Left ventricle myocardium inferior (tissue), 1 donor: ENCODE measurements around the gene VPS37B. TPM values are rescaled to one million over a fixed set of nuclear protein-coding genes. Genes with fewer than 3 reads are reported as not detected.

ENCODE experiments used
- DNase-seq: peaks from one replicate; pipeline ENCODE4 v3.0.0-alpha.2; 2020
- H3K27ac ChIP-seq: fragments of 200-600 bp; replicated peaks from 2 replicates; pipeline ENCODE4 v1.8.0; 2021
- H3K27me3 ChIP-seq: fragments of 200-600 bp; 2 replicates; pipeline ENCODE4 v1.8.0; 2021; ENCODE audit warnings: low read depth
- H3K36me3 ChIP-seq: fragments of 200-600 bp; 2 replicates; pipeline ENCODE4 v1.8.0; 2021
- H3K4me1 ChIP-seq: fragments of 200-600 bp; 2 replicates; pipeline ENCODE4 v1.8.0; 2021
- H3K4me3 ChIP-seq: fragments of 200-600 bp; 2 replicates; pipeline ENCODE4 v1.8.0; 2021; ENCODE audit warnings: mild to moderate bottlenecking, moderate library complexity
- H3K9me3 ChIP-seq: fragments of 200-600 bp; replicated peaks from 2 replicates; pipeline ENCODE4 v1.8.0; 2021
- intact Hi-C: fragments of 100-400 bp; cut with micrococcal nuclease; formaldehyde crosslinking; loops from one replicate; pipeline ENCODE4 v1.11.0; 2022
- total RNA-seq: library from RNA; stranded (reverse); fragmentation: NEBNext Ultra II Directional; extraction: Animal tissue kit (Norgen Biotek cat#: 25700); gene quantifications from one replicate; pipeline ENCODE4 v1.2.1, GENCODE V29; 2021
- TF ChIP-seq, protein P1 (sequence below): fragments of 200-600 bp; IDR thresholded peaks from 2 replicates; pipeline ENCODE4 v1.8.0; 2021; ENCODE audit warnings: antibody characterized with exemption, mild to moderate bottlenecking, borderline replicate concordance
- donor health status: DM: no; HTN: yes; CAD: no; lungs with severe emphysema.

The VPS37B gene
- total RNA-seq, 1 donor from 2014 or later = 13.3 TPM

- TF ChIP-seq, protein P1, sequence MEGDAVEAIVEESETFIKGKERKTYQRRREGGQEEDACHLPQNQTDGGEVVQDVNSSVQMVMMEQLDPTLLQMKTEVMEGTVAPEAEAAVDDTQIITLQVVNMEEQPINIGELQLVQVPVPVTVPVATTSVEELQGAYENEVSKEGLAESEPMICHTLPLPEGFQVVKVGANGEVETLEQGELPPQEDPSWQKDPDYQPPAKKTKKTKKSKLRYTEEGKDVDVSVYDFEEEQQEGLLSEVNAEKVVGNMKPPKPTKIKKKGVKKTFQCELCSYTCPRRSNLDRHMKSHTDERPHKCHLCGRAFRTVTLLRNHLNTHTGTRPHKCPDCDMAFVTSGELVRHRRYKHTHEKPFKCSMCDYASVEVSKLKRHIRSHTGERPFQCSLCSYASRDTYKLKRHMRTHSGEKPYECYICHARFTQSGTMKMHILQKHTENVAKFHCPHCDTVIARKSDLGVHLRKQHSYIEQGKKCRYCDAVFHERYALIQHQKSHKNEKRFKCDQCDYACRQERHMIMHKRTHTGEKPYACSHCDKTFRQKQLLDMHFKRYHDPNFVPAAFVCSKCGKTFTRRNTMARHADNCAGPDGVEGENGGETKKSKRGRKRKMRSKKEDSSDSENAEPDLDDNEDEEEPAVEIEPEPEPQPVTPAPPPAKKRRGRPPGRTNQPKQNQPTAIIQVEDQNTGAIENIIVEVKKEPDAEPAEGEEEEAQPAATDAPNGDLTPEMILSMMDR = no peak
- intact Hi-C loops = no loop called here
- H3K9me3 ChIP-seq = no peaks in the 10 kb centered on the region
- H3K27ac ChIP-seq = no peak overlapping the region
- peaks cover 41% of the 10 kb centered on the region for H3K4me1 ChIP-seq
- DNase-seq = no peak
- no peaks in the 10 kb centered on the region for H3K27me3 ChIP-seq
- no peak overlapping the region for H3K4me3 ChIP-seq
- H3K36me3 ChIP-seq = peaks cover 13% of the 10 kb centered on the region
Observed at GRCh38 chr12:122858591-122859302, 37.2 kb downstream of the VPS37B start.

DNA sequence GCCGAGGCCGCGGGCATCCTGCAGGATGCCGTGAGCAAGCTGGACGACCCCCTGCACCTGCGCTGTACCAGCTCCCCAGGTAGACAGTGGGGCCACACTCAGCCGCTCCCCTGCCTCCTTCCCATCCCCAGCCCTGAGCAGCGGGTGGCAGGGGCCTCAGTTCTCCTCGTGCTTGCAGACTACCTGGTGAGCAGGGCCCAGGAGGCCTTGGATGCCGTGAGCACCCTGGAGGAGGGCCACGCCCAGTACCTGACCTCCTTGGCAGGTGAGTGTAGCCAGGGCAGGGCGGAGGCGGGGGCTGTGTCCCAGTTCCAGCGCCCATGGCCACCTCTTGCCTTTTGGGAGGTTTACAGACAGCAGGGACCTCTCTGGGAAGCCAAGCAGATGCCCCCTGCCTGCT lies 37.8 kb downstream of the VPS37B start:
- Histone ChIP-seq H3K27me3 (no peaks in the 10 kb centered on the region), H3K4me1 (peaks cover 40% of the 10 kb centered on the region), H3K4me3 (no peak overlapping the region), H3K27ac (no peak overlapping the region), H3K36me3 (peaks cover 13% of the 10 kb centered on the region), H3K9me3 (no peaks in the 10 kb centered on the region)
- DNase-seq = no peak
- TF ChIP-seq, protein P1 = no peak
- intact Hi-C loops = no loop called here

DNA sequence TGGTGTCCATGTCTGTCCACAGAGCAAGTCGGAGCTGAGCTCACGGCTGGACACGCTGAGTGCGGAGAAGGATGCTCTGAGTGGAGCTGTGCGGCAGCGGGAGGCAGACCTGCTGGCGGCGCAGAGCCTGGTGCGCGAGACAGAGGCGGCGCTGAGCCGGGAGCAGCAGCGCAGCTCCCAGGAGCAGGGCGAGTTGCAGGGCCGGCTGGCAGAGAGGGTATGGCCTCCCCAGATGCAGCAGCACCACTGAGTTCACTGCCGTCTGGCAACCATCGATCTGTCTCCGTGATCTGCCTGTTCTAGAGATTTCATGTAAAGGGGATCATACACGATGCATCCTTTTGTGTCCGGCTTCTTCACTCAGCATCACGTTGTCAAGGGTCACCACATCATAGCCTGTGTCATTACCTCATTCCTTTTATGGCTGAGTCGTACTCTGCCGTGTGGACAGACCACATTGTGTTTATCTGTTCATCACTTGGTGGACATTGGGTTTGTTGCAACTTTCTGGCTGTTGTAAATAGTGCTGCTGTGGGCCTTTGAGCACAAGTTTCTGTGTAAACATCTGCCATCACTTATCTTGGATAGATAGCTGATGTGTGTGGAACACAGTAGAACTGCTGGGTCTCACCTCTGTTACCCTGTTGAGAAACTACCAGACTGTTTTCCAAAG lies 38.8 kb downstream of the VPS37B start:
- peaks cover 13% of the 10 kb centered on the region for H3K36me3 ChIP-seq
- no peak overlapping the region for H3K4me3 ChIP-seq
- DNase-seq = no peak
- TF ChIP-seq, protein P1 = no peak
- intact Hi-C loops = no loop called here
- no peak overlapping the region for H3K27ac ChIP-seq
- H3K27me3 ChIP-seq = no peaks in the 10 kb centered on the region
- H3K4me1 ChIP-seq = peaks cover 40% of the 10 kb centered on the region
- no peaks in the 10 kb centered on the region for H3K9me3 ChIP-seq

GRCh38 chr12:122855928-122856831 lies 39.7 kb downstream of the VPS37B start:
- H3K36me3 ChIP-seq = peaks cover 13% of the 10 kb centered on the region
- TF ChIP-seq, protein P1 = no peak
- DNase-seq = no peak
- no peaks in the 10 kb centered on the region for H3K9me3 ChIP-seq
- intact Hi-C loops = no loop called here
- H3K4me1 ChIP-seq = peaks cover 40% of the 10 kb centered on the region
- no peak overlapping the region for H3K4me3 ChIP-seq
- no peaks in the 10 kb centered on the region for H3K27me3 ChIP-seq
- no peak overlapping the region for H3K27ac ChIP-seq

DNA sequence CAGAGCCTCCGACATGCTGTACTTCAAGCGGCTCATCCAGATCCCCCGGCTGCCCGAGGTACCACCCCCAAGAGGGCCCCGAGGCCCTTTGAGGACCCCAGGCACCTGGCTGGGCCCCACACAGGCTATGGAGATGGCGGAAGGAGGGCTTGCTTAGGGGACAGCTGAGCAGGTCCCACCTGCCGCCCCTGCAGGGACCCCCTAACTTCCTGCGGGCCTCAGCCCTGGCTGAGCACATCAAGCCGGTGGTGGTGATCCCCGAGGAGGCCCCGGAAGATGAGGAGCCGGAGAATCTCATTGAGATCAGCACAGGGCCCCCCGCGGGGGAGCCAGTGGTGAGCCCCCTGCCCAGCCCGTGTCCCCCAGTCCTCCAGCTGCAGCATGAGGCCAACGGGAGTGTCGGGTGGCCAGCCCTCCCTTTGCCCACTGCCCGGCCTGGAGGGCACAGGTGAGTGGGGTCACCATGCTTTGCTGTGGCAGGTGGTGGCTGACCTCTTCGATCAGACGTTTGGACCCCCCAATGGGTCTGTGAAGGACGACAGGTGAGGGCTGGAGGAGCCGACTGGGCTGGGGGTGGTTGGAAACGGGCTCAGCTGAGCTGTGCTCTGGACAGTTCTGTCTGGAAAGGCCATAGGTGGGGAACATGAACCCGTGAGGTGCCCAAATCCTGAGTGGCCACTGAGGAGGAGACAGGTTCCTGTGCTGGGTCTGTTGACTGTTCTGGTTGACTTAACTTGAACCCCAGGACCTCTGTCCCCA lies 40.7 kb downstream of the VPS37B start:
- H3K27ac ChIP-seq = no peak overlapping the region
- H3K36me3 ChIP-seq = peaks cover 13% of the 10 kb centered on the region
- DNase-seq = no peak
- intact Hi-C loops = no loop called here
- H3K4me1 ChIP-seq = peaks cover 36% of the 10 kb centered on the region
- no peak overlapping the region for H3K4me3 ChIP-seq
- TF ChIP-seq, protein P1 = no peak
- no peaks in the 10 kb centered on the region for H3K9me3 ChIP-seq
- H3K27me3 ChIP-seq = no peaks in the 10 kb centered on the region
